Activated naive CD8-positive, alpha-beta T cell treated with anti-CD3 and anti-CD28 coated beads, Interleukin-2, amount 50 U/mL, for 16 hours (primary cell): ENCODE data around the gene FGF5.

Experiments
- DNase-seq: peaks from one replicate; pipeline ENCODE4 v3.0.0-alpha.2; 2020; ENCODE audit warnings: low read depth, low spot score

FGF5 gene

GRCh38 chr4:80336582-80336981 is 70.1 kb downstream of the FGF5 start:
- DNase-seq, result no peak

DNA sequence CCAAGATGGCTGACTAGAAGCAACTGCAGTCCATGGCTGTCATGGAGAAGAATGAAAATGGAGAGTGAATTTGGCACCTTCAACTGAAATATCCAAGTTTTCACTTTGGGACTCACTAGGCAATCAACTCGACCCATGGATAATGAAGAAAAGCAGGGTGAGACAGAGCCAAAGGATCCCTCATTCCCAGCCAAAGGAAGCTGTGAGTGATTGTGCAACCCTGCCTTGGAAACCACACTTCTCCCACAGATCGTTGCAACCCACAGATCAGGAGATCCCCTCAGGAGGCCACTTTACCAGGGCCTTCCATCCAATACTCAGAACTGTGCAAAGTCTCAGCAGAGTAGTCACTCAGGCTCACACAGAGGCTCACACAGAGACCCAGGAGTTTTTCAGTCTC is 73.6 kb downstream of the FGF5 start:
- DNase-seq, result no peak
